Activated CD4-positive, alpha-beta T cell treated with anti-CD3 and anti-CD28 coated beads, Interleukin-2, amount 50 U/mL, for 1 hour (primary cell): ENCODE results near the gene TMEM214.

Experiments
- DNase-seq: peaks from one replicate; pipeline ENCODE4 v3.0.0-alpha.2; 2020

TMEM214 gene

DNA sequence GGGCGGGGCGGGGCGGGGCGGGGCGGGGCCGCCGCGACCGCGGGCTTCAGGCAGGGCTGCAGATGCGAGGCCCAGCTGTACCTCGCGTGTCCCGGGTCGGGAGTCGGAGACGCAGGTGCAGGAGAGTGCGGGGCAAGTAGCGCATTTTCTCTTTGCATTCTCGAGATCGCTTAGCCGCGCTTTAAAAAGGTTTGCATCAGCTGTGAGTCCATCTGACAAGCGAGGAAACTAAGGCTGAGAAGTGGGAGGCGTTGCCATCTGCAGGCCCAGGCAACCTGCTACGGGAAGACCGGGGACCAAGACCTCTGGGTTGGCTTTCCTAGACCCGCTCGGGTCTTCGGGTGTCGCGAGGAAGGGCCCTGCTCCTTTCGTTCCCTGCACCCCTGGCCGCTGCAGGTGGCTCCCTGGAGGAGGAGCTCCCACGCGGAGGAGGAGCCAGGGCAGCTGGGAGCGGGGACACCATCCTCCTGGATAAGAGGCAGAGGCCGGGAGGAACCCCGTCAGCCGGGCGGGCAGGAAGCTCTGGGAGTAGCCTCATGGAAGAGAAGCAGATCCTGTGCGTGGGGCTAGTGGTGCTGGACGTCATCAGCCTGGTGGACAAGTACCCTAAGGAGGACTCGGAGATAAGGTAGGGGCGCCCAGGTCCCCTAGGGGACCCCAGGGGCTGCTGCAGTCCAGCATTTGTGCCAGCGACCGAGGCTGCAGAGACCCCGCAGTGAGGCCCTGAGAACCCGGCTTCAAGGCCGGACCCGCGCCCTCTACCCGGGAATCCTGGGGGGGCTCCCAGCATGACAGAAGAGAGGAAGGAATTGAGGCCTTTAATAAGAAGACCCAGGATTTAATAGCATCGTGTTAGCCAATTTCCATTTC, 54.2 kb downstream of the TMEM214 start, which contains the start of gene KHK:
Gene KHK (plus strand): TSS at position 49 of the 870 bp plus-strand sequence. CDS start 488 bp downstream, at position 537.
- DNase-seq = no peak

GRCh38 chr2:27087823-27088410, 55.2 kb downstream of the TMEM214 start:
- DNase-seq = no peak

DNA sequence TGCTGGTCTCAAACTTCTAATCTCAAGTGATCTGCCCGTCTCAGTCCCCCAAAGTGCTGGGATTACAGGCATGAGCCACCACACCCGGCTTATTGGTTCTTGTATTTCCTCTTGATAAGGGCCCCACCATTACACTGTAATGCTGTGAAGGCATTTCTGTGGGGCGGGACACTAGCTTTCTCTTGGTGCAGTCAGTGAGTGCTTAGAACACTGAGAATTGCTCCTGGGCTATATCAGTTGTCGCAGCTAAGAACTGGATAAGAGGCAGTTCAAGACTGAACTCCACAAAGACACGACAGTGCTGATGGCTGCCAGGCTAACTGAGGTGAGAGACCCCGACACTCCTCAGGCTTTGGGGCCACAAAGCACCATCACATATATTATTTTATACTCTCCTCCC, 55.9 kb downstream of the TMEM214 start:
- no peak for DNase-seq

- DNase-seq = no peak
These were observed 56.6 kb downstream of the TMEM214 start for GRCh38 chr2:27089111-27089954.
